H1 (cell line): ENCODE measurements around the gene BRCA1. TPM values are rescaled to one million over a fixed set of nuclear protein-coding genes. Genes with fewer than 3 reads are reported as not detected.

Experiments used
- CTCF ChIA-PET: fragments of 300-600 bp; sonication (Branson Sonifier 250); formaldehyde crosslinking; loops from one replicate; lab custom pipeline; 2021; ENCODE audit not compliant: partially characterized antibody; lab: Charles Lee
- POLR2A ChIA-PET: fragments of 300-600 bp; sonication (Branson Sonifier 250); formaldehyde crosslinking; loops from one replicate; lab custom pipeline; 2021; ENCODE audit warnings: inconsistent platforms; ENCODE audit not compliant: partially characterized antibody; lab: Charles Lee
- DNase-seq, 2 experiments: peaks; one replicate each; pipeline versions ENCODE4 v3.0.0 to v3.0.0-alpha.2; 2010 to 2022; ENCODE audit warnings: low spot score in 2 of 2, low read depth in 1 of 2, mixed read lengths in 1 of 2
- FAIRE-seq: peaks from 2 replicates; lab custom pipeline; 2011; peaks lifted over from hg19 to GRCh38; lab: Jason Lieb, UNC
- H2AFZ ChIP-seq: 2 replicates; pipeline ENCODE4 v1.8.1; 2012; ENCODE audit warnings: low read length, inconsistent platforms
- H2AK5ac ChIP-seq: 2 replicates; pipeline ENCODE4 v1.6.1; 2013; ENCODE audit warnings: low read depth, low read length
- H2BK120ac ChIP-seq: replicated peaks from 2 replicates; pipeline ENCODE3; 2013; ENCODE audit warnings: low read depth, low read length, inconsistent platforms
- H2BK12ac ChIP-seq: 2 replicates; pipeline ENCODE4 v1.6.1; 2013; ENCODE audit warnings: low read depth, low read length
- H2BK15ac ChIP-seq: 2 replicates; pipeline ENCODE4 v1.6.1; 2013; ENCODE audit warnings: low read length
- H2BK20ac ChIP-seq: 2 replicates; pipeline ENCODE4 v1.6.1; 2013; ENCODE audit warnings: low read length
- H2BK5ac ChIP-seq: 2 replicates; pipeline ENCODE4 v1.6.1; 2013; ENCODE audit warnings: low read depth, low read length
- H3K14ac ChIP-seq: 2 replicates; pipeline ENCODE4 v1.6.1; 2013; ENCODE audit warnings: inconsistent platforms; ENCODE audit not compliant: insufficient read length
- H3K18ac ChIP-seq: 2 replicates; pipeline ENCODE4 v1.6.1; 2013; ENCODE audit warnings: low read length; ENCODE audit errors: extremely low read depth
- H3K23ac ChIP-seq: 2 replicates; pipeline ENCODE4 v1.6.1; 2013; ENCODE audit warnings: inconsistent platforms; ENCODE audit not compliant: insufficient read length
- H3K23me2 ChIP-seq: 2 replicates; pipeline ENCODE4 v1.6.1; 2013; ENCODE audit warnings: low read depth, low read length
- H3K27ac ChIP-seq: 2 replicates; pipeline ENCODE4 v1.6.1; 2011; ENCODE audit warnings: low read depth, low read length, inconsistent platforms
- H3K27me3 ChIP-seq, 4 experiments: replicated peaks in 1 of 4; 1 replicate in 1 of 4; 2 replicates in 3 of 4; pipeline versions ENCODE4 v1.6.1 to v1.8.1; 2011 to 2013; ENCODE audit warnings: low read length in 3 of 4, mild to moderate bottlenecking in 3 of 4, inconsistent platforms in 2 of 4, mixed read lengths in 2 of 4, moderate library complexity in 1 of 4; ENCODE audit not compliant: control insufficient read depth in 3 of 4, insufficient read depth in 3 of 4; ENCODE audit errors: extremely low read depth in 1 of 4
- H3K36me3 ChIP-seq, 4 experiments: 2 replicates each; pipeline versions ENCODE4 v1.6.1 to v1.8.1; 2011 to 2013; ENCODE audit warnings: mild to moderate bottlenecking in 4 of 4, low read length in 3 of 4, moderate library complexity in 2 of 4, control low read depth in 1 of 4, inconsistent platforms in 1 of 4; ENCODE audit not compliant: insufficient read depth in 4 of 4, control insufficient read depth in 2 of 4
- H3K4ac ChIP-seq: replicated peaks from 2 replicates; pipeline ENCODE3; 2013; ENCODE audit warnings: low read length, low read depth, mixed read lengths, inconsistent platforms; ENCODE audit not compliant: insufficient read length
- H3K4me1 ChIP-seq, 4 experiments: replicated peaks in 1 of 4; 1 replicate in 1 of 4; 2 replicates in 3 of 4; pipeline versions ENCODE4 v1.6.1 to v1.8.1; 2011 to 2013; ENCODE audit warnings: low read length in 3 of 4, inconsistent platforms in 2 of 4, mixed read lengths in 1 of 4; ENCODE audit not compliant: insufficient read depth in 4 of 4, control insufficient read depth in 3 of 4
- H3K4me2 ChIP-seq, 2 experiments: 2 replicates each; pipeline versions ENCODE4 v1.6.1 to v1.8.1; 2011 to 2013; ENCODE audit warnings: low read depth in 2 of 2, low read length in 2 of 2, control low read depth in 1 of 2, inconsistent platforms in 1 of 2, mild to moderate bottlenecking in 1 of 2; ENCODE audit not compliant: insufficient read depth in 1 of 2
- H3K4me3 ChIP-seq, 4 experiments: fragments of 200-600, 300-600 bp in 1 of 4; sonication (generic), shearing (Covaris generic), sonication (Bioruptor Twin) in 1 of 4; 2 replicates each; pipeline versions ENCODE4 v1.5.1 to v1.8.1; 2011 to 2016; ENCODE audit warnings: low read length in 4 of 4, low read depth in 3 of 4, control low read depth in 2 of 4, inconsistent platforms in 2 of 4, mild to moderate bottlenecking in 2 of 4, mixed read lengths in 1 of 4, moderate library complexity in 1 of 4; ENCODE audit not compliant: insufficient read depth in 2 of 4; ENCODE audit errors: extremely low read depth in 1 of 4
- H3K56ac ChIP-seq: replicated peaks from 2 replicates; pipeline ENCODE3; 2013; ENCODE audit warnings: low read depth, mild to moderate bottlenecking, mixed read lengths, low read length, inconsistent platforms; ENCODE audit not compliant: insufficient read length
- H3K79me1 ChIP-seq: 2 replicates; pipeline ENCODE4 v1.6.1; 2013; ENCODE audit warnings: low read depth, low read length, control low read depth
- H3K79me2 ChIP-seq, 2 experiments: 2 replicates each; pipeline versions ENCODE4 v1.6.1 to v1.8.1; 2012 to 2013; ENCODE audit warnings: low read length in 2 of 2, mild to moderate bottlenecking in 2 of 2, inconsistent platforms in 1 of 2; ENCODE audit not compliant: insufficient read depth in 2 of 2, control insufficient read depth in 1 of 2
- H3K9ac ChIP-seq, 4 experiments: replicated peaks in 1 of 4; 1 replicate in 1 of 4; 2 replicates in 3 of 4; pipeline versions ENCODE4 v1.6.1 to v1.8.1; 2011 to 2013; ENCODE audit warnings: low read depth in 3 of 4, low read length in 3 of 4, control low read depth in 2 of 4, mild to moderate bottlenecking in 2 of 4, moderate library complexity in 2 of 4, inconsistent platforms in 1 of 4; ENCODE audit errors: extremely low read depth in 1 of 4
- H3K9me3 ChIP-seq, 2 experiments: 2 replicates each; pipeline versions ENCODE4 v1.6.1 to v1.8.1; 2012 to 2013; ENCODE audit warnings: mild to moderate bottlenecking in 2 of 2, moderate library complexity in 2 of 2, control low read depth in 1 of 2, inconsistent platforms in 1 of 2, low read depth in 1 of 2, low read length in 1 of 2, mixed read lengths in 1 of 2; ENCODE audit not compliant: insufficient read depth in 2 of 2
- H4K20me1 ChIP-seq, 2 experiments: replicated peaks in 1 of 2; 2 replicates each; pipeline versions ENCODE3 to v1.8.1; 2011 to 2013; ENCODE audit warnings: inconsistent platforms in 2 of 2, low read length in 2 of 2, mild to moderate bottlenecking in 1 of 2; ENCODE audit not compliant: insufficient read depth in 2 of 2, control insufficient read depth in 1 of 2
- H4K5ac ChIP-seq: 2 replicates; pipeline ENCODE4 v1.6.1; 2013; ENCODE audit warnings: low read length, low read depth, mixed read lengths, inconsistent platforms; ENCODE audit not compliant: insufficient read length
- H4K8ac ChIP-seq: 2 replicates; pipeline ENCODE4 v1.8.0; 2013; ENCODE audit warnings: mild to moderate bottlenecking, moderate library complexity, low read length, inconsistent platforms; ENCODE audit not compliant: insufficient read depth; ENCODE audit errors: extremely low read depth
- H4K91ac ChIP-seq: replicated peaks from 2 replicates; pipeline ENCODE3; 2013; ENCODE audit warnings: low read length, mixed read lengths, inconsistent platforms; ENCODE audit not compliant: insufficient read length
- KDM5A ChIP-seq: fragments of 200-600 bp; IDR thresholded peaks from 2 replicates; pipeline ENCODE4 v1.7.1; 2012; ENCODE audit warnings: mild to moderate bottlenecking, low read length, inconsistent platforms, mixed read lengths
- MAFK ChIP-seq: IDR thresholded peaks from 2 replicates; pipeline ENCODE4 v1.6.1; 2012; ENCODE audit warnings: low read depth, mild to moderate bottlenecking, improper control_type of control experiment, low read length
- RBBP5 ChIP-seq: IDR thresholded peaks from 2 replicates; pipeline ENCODE4 v1.7.1; 2012; ENCODE audit warnings: low read depth, mild to moderate bottlenecking, inconsistent platforms, low read length, moderate library complexity, borderline replicate concordance
- RFX5 ChIP-seq: IDR thresholded peaks from 2 replicates; pipeline ENCODE4 v1.6.1; 2011; ENCODE audit warnings: low read depth, low read length, improper control_type of control experiment, borderline replicate concordance
- SIN3A ChIP-seq, 2 experiments: IDR thresholded peaks in 1 of 2; conservative IDR thresholded peaks in 1 of 2; 2 replicates each; pipeline ENCODE4 v1.6.1; 2011 to 2012; ENCODE audit warnings: low read length in 2 of 2, improper control_type of control experiment in 1 of 2, low read depth in 1 of 2, mild to moderate bottlenecking in 1 of 2
- SRF ChIP-seq: IDR thresholded peaks from 2 replicates; pipeline ENCODE4 v1.6.1; 2011; ENCODE audit warnings: mild to moderate bottlenecking, low read depth, low read length, moderate library complexity
- USF2 ChIP-seq: IDR thresholded peaks from 2 replicates; pipeline ENCODE4 v1.6.1; 2011; ENCODE audit warnings: low read length, improper control_type of control experiment
- YY1 ChIP-seq: IDR thresholded peaks from 2 replicates; pipeline ENCODE4 v1.6.1; 2011; ENCODE audit warnings: low read depth, mild to moderate bottlenecking, low read length
- WGBS, 2 experiments: shearing (Covaris generic) in 1 of 2; methylation state at CpG; one replicate each; pipeline versions ENCODE4 v1.1.6 to v1.1.7; 2013 to 2015; ENCODE audit warnings: low lambda C conversion rate in 2 of 2, mixed read lengths in 2 of 2, inconsistent platforms in 1 of 2, low coverage in 1 of 2, missing lambda C conversion rate in 1 of 2; ENCODE audit not compliant: insufficient replicate concordance in 2 of 2, insufficient coverage in 1 of 2, insufficient read length in 1 of 2; ENCODE audit errors: extremely low coverage in 1 of 2, missing lambda C conversion rate in 1 of 2; 5-methylcytosine and 5-hydroxymethylcytosine counted together
- polyA plus RNA-seq, 7 experiments: library from polyadenylated mRNA; depleted of rRNA in 3 of 7; stranded (reverse) in 5 of 7; unstranded in 2 of 7; fragments of >200 nt in 5 of 7; fragments of 200-250 nt in 2 of 7; gene quantifications; 1 replicate in 5 of 7; 2 replicates in 1 of 7; 4 replicates in 1 of 7; pipeline versions ENCODE4 v1.2.1 to v1.2.3, GENCODE V29; 2011 to 2013; ENCODE audit warnings: missing spikeins in 2 of 7, mixed read lengths in 2 of 7
- total RNA-seq: library from RNA; stranded (reverse); fragmentation: NEBNext Ultra II Directional; extraction: Animal tissue kit (Norgen Biotek cat#: 25700); gene quantifications from 2 replicates; pipeline ENCODE4 v1.2.1, GENCODE V29; 2021

Gene BRCA1
- total and polyA plus RNA-seq, 2 of the 8 experiments (the other 6 are each of a cell fraction or from before 2014, with no cell fraction given): 30.7 to 39.2 TPM

- Histone ChIP-seq H3K4me3 (no peak overlapping the region), H3K79me1 (no peaks in the 10 kb centered on the region), H4K20me1 (no peaks in the 10 kb centered on the region), H3K23me2 (no peaks in the 10 kb centered on the region), H2BK12ac (no peak overlapping the region), H3K18ac (no peak overlapping the region), H4K5ac (no peak overlapping the region), H3K4me2 (no peak overlapping the region), H3K9me3 (peaks cover 0 to 6% of the 10 kb centered on the region in 2 experiments; a peak in 1 of 4 replicates), H2BK15ac (no peak overlapping the region), H2BK5ac (no peak overlapping the region), H2AK5ac (no peak overlapping the region), H3K79me2 (0 out of 4 replicates have a peak, but pooled peaks cover 0 to 3% of the 10 kb centered on the region in 2 experiments), H3K27ac (no peak overlapping the region), H4K8ac (no peak overlapping the region; the same call in 1 of the 2 replicates), H3K56ac (no peak overlapping the region), H2AFZ (no peak overlapping the region), H3K27me3 (no peaks in the 10 kb centered on the region), H2BK20ac (no peak overlapping the region), H3K4ac (no peak overlapping the region), H3K9ac (no peak overlapping the region), H3K36me3 (peaks cover 0 to 19% (median 0%) of the 10 kb centered on the region in 4 experiments; a peak in 3 of 8 replicates), H3K4me1 (no peaks in the 10 kb centered on the region), H4K91ac (no peak overlapping the region), H3K23ac (no peak overlapping the region), H2BK120ac (no peak overlapping the region), H3K14ac (no peak overlapping the region)
- CTCF ChIA-PET: interaction anchor here (0.6 to 1.7 kb wide), 5 partner anchors 10 to 264 kb away, joined by 3 to 4 read pairs (median 3); partner anchors contain the start of gene ARL4D
- no peak for DNase-seq
- FAIRE-seq: no peak
- TF ChIP-seq MAFK (no peak), USF2 (no peak), RBBP5 (no peak), RFX5 (no peak), SRF (no peak), YY1 (no peak), SIN3A (conservative IDR thresholded peaks at IDR 0.05 in 1 of 2, IDR thresholded peaks at IDR 0.05 in 1 of 2; ENCODE audit: low read depth in 1 of 2, low read length in 2 of 2) (no peak), KDM5A (no peak)
- WGBS, 2 experiments: 97% methylated on average over 24 of the region's 25 CpGs; no CpG with 5 or more reads in 1 of the 2 experiments
- POLR2A ChIA-PET: interaction anchor here (1.2 to 2.1 kb wide), 3 partner anchors 10 to 114 kb away, joined by 3 to 10 read pairs (median 3); partner anchors contain the start of gene BRCA1
These were observed 9.8 kb upstream of the BRCA1 start for GRCh38 chr17:43134774-43135453.
